Mesendoderm (in vitro differentiated cells): ENCODE results near the gene CD84.
A peak's percentile ranks its signal among the peaks of the same experiment; 100 is the strongest.

Experiments
- DNase-seq: peaks from one replicate; pipeline ENCODE4 v3.0.0; 2013
- H2AK5ac ChIP-seq: 2 replicates; pipeline ENCODE4 v1.6.1; 2013; ENCODE audit warnings: low read length, inconsistent platforms
- H2BK120ac ChIP-seq: 2 replicates; pipeline ENCODE4 v1.6.1; 2013; ENCODE audit warnings: low read depth, mild to moderate bottlenecking, low read length, moderate library complexity, mixed read lengths
- H2BK15ac ChIP-seq: replicated peaks from 2 replicates; pipeline ENCODE4 v1.6.1; 2013; ENCODE audit warnings: low read depth, mild to moderate bottlenecking, moderate library complexity
- H2BK5ac ChIP-seq: 2 replicates; pipeline ENCODE4 v1.6.1; 2013; ENCODE audit warnings: low read length, inconsistent platforms
- H3K18ac ChIP-seq: 2 replicates; pipeline ENCODE4 v1.6.1; 2013; ENCODE audit warnings: mild to moderate bottlenecking, low read length, mixed read lengths
- H3K23ac ChIP-seq: one replicate; pipeline ENCODE4 v1.6.1; 2013; ENCODE audit warnings: low read length
- H3K27ac ChIP-seq: 2 replicates; pipeline ENCODE4 v1.5.1; 2013; ENCODE audit warnings: low read depth, mild to moderate bottlenecking, inconsistent platforms, low read length, moderate library complexity
- H3K27me3 ChIP-seq: 2 replicates; pipeline ENCODE4 v1.6.1; 2013; ENCODE audit warnings: low read length, control low read depth, mild to moderate bottlenecking, inconsistent platforms; ENCODE audit not compliant: insufficient read depth, poor library complexity
- H3K36me3 ChIP-seq: 2 replicates; pipeline ENCODE4 v1.6.1; 2013; ENCODE audit warnings: low read length, inconsistent platforms; ENCODE audit not compliant: control insufficient read depth, insufficient read depth
- H3K4ac ChIP-seq: one replicate; pipeline ENCODE4 v1.6.1; 2013; ENCODE audit warnings: low read depth, mild to moderate bottlenecking, low read length, moderate library complexity
- H3K4me1 ChIP-seq: 2 replicates; pipeline ENCODE4 v1.6.1; 2013; ENCODE audit warnings: low read depth, low read length, inconsistent platforms; ENCODE audit not compliant: control insufficient read depth
- H3K4me2 ChIP-seq: 2 replicates; pipeline ENCODE4 v1.6.1; 2013; ENCODE audit warnings: low read length
- H3K4me3 ChIP-seq: 2 replicates; pipeline ENCODE4 v1.5.1; 2013; ENCODE audit warnings: mild to moderate bottlenecking, low read length
- H3K56ac ChIP-seq: one replicate; pipeline ENCODE4 v1.6.1; 2013; ENCODE audit warnings: low read length
- H3K79me1 ChIP-seq: 2 replicates; pipeline ENCODE4 v1.6.1; 2013; ENCODE audit warnings: low read length, inconsistent platforms
- H3K79me2 ChIP-seq: 2 replicates; pipeline ENCODE4 v1.6.1; 2013; ENCODE audit warnings: mild to moderate bottlenecking, low read length; ENCODE audit not compliant: control insufficient read depth, insufficient read depth
- H3K9ac ChIP-seq: 2 replicates; pipeline ENCODE4 v1.6.1; 2013; ENCODE audit warnings: low read length, inconsistent platforms
- H4K5ac ChIP-seq: one replicate; pipeline ENCODE4 v1.6.1; 2013; ENCODE audit warnings: low read length
- H4K8ac ChIP-seq: one replicate; pipeline ENCODE4 v1.6.1; 2013; ENCODE audit warnings: low read depth, mild to moderate bottlenecking, control low read depth, low read length, moderate library complexity
- WGBS: extraction: QIAGEN DNeasy Blood & Tissue Kit; methylation state at CpG from one replicate; pipeline ENCODE4 v1.1.7; 2013; ENCODE audit warnings: low lambda C conversion rate, missing lambda C conversion rate; ENCODE audit not compliant: insufficient coverage; ENCODE audit errors: extremely low coverage; 5-methylcytosine and 5-hydroxymethylcytosine counted together

The CD84 gene

GRCh38 chr1:160615660-160616059, 36.4 kb upstream of the CD84 start:
- no CpG with 5 or more reads among the region's 2 CpGs for WGBS
- Histone ChIP-seq H3K36me3 (no peaks in the 10 kb centered on the region), H3K4me3 (no peak overlapping the region), H2AK5ac (peak overlapping the region; percentile 33), H3K4me2 (no peak overlapping the region), H3K56ac (no peak overlapping the region), H2BK15ac (peak overlapping the region; percentile 98), H4K5ac (no peak overlapping the region), H3K4ac (no peak overlapping the region), H3K23ac (no peak overlapping the region), H3K79me2 (no peaks in the 10 kb centered on the region), H3K18ac (no peak overlapping the region), H3K27ac (no peak overlapping the region), H3K9ac (no peak overlapping the region), H3K79me1 (no peaks in the 10 kb centered on the region), H4K8ac (no peak overlapping the region), H3K27me3 (no peaks in the 10 kb centered on the region), H2BK120ac (peak overlapping the region; percentile 93), H2BK5ac (no peak overlapping the region), H3K4me1 (peaks cover 2% of the 10 kb centered on the region)
- no peak for DNase-seq

- Histone ChIP-seq H3K18ac (no peak overlapping the region), H4K8ac (no peak overlapping the region), H3K4me1 (peaks cover 4% of the 10 kb centered on the region), H4K5ac (no peak overlapping the region), H3K4ac (no peak overlapping the region), H3K27me3 (no peaks in the 10 kb centered on the region), H3K4me2 (no peak overlapping the region), H3K9ac (no peak overlapping the region), H2AK5ac (no peak overlapping the region), H3K4me3 (no peak overlapping the region), H2BK5ac (no peak overlapping the region), H2BK15ac (no peak overlapping the region), H2BK120ac (no peak overlapping the region), H3K79me2 (no peaks in the 10 kb centered on the region), H3K79me1 (no peaks in the 10 kb centered on the region), H3K23ac (no peak overlapping the region), H3K36me3 (no peaks in the 10 kb centered on the region), H3K27ac (no peak overlapping the region), H3K56ac (no peak overlapping the region)
- no CpG with 5 or more reads among the region's 5 CpGs for WGBS
- DNase-seq, result peak; percentile 49
Measured at GRCh38 chr1:160614410-160614809, 35.1 kb upstream of the CD84 start.

- no CpG with 5 or more reads among the region's 6 CpGs for WGBS
- no peak overlapping the region for H4K8ac ChIP-seq
Measured at GRCh38 chr1:160612613-160613218, 33.4 kb upstream of the CD84 start.

GRCh38 chr1:160610569-160611242, 31.4 kb upstream of the CD84 start:
- Histone ChIP-seq H3K56ac (peak overlapping the region; percentile 80), H3K4ac (peak overlapping the region; percentile 28), H3K9ac (peak overlapping the region; percentile 18), H4K8ac (no peak overlapping the region), H2BK15ac (no peak overlapping the region), H3K23ac (no peak overlapping the region), H3K79me2 (no peaks in the 10 kb centered on the region), H3K27ac (no peak overlapping the region), H2AK5ac (peak overlapping the region; percentile 52), H3K36me3 (no peaks in the 10 kb centered on the region), H4K5ac (no peak overlapping the region), H3K4me3 (no peak overlapping the region), H3K4me1 (peaks cover 6% of the 10 kb centered on the region), H2BK120ac (no peak overlapping the region), H2BK5ac (peak overlapping the region; percentile 55), H3K27me3 (no peaks in the 10 kb centered on the region), H3K18ac (peak overlapping the region; percentile 2), H3K4me2 (no peak overlapping the region), H3K79me1 (no peaks in the 10 kb centered on the region)
- WGBS, result no CpG with 5 or more reads among the region's 1 CpG
- peak; percentile 25 for DNase-seq

More at GRCh38 chr1:160612613-160613218, 33.4 kb upstream of the CD84 start:
- peak overlapping the region; percentile 76 for H3K18ac ChIP-seq
- peak overlapping the region; percentile 86 for H2BK120ac ChIP-seq
- H2AK5ac ChIP-seq, result peak overlapping the region; percentile 76
- H3K79me2 ChIP-seq, result no peaks in the 10 kb centered on the region
- H3K23ac ChIP-seq, result no peak overlapping the region
- H4K5ac ChIP-seq, result peak overlapping the region; percentile 37
- H3K4me3 ChIP-seq, result no peak overlapping the region
- H2BK15ac ChIP-seq, result no peak overlapping the region
- no peak for DNase-seq
- peaks cover 6% of the 10 kb centered on the region for H3K4me1 ChIP-seq
- H3K56ac ChIP-seq, result peak overlapping the region; percentile 62
- H3K36me3 ChIP-seq, result no peaks in the 10 kb centered on the region
- H3K9ac ChIP-seq, result no peak overlapping the region
- no peak overlapping the region for H3K4me2 ChIP-seq
- peak overlapping the region; percentile 31 for H2BK5ac ChIP-seq
- H3K27ac ChIP-seq, result no peak overlapping the region
- H3K27me3 ChIP-seq, result no peaks in the 10 kb centered on the region
- H3K79me1 ChIP-seq, result no peaks in the 10 kb centered on the region
- H3K4ac ChIP-seq, result peak overlapping the region; percentile 79

GRCh38 chr1:160608941-160609340, 29.6 kb upstream of the CD84 start:
- H3K4me1 ChIP-seq, result peaks cover 6% of the 10 kb centered on the region
- H3K79me1 ChIP-seq, result no peaks in the 10 kb centered on the region
- H2BK120ac ChIP-seq, result peak overlapping the region; percentile 30
- H2AK5ac ChIP-seq, result peak overlapping the region; percentile 75
- peak overlapping the region; percentile 46 for H3K18ac ChIP-seq
- no peak overlapping the region for H3K23ac ChIP-seq
- no peak overlapping the region for H2BK15ac ChIP-seq
- no peak for DNase-seq
- H2BK5ac ChIP-seq, result peak overlapping the region; percentile 40
- H3K79me2 ChIP-seq, result no peaks in the 10 kb centered on the region
- H3K27ac ChIP-seq, result no peak overlapping the region
- peak overlapping the region; percentile 73 for H3K56ac ChIP-seq
- no peak overlapping the region for H3K4me2 ChIP-seq
- no peak overlapping the region for H4K8ac ChIP-seq
- H3K9ac ChIP-seq, result no peak overlapping the region
- H3K36me3 ChIP-seq, result no peaks in the 10 kb centered on the region
- no peaks in the 10 kb centered on the region for H3K27me3 ChIP-seq
- H3K4me3 ChIP-seq, result no peak overlapping the region
- peak overlapping the region; percentile 98 for H3K4ac ChIP-seq
- H4K5ac ChIP-seq, result no peak overlapping the region
